ENCODE measurements around the gene RITA1. TPM values are rescaled to one million over a fixed set of nuclear protein-coding genes. Genes with fewer than 3 reads are reported as not detected.

RITA1 gene
- total RNA-seq, 1 donor from 2014 or later, result 17.9 TPM

DNA sequence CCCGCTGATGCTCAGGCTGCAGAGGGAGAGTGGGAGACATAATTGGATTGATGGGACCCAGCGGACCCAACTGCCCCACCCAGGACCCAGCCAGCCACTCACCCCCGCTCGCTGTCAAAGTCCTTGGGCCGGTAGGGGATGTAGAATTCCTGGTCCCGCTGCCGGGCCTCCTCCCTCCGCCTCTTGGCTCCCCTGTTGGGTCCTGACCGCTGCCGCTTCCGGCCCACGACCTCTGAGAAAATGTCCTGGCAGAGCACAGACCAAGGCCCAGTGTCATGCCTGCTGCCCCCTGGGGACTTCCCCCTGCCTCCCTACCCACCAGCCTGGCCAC is 22.5 kb upstream of the RITA1 start:
- Histone ChIP-seq H3K4me3 (no peak overlapping the region), H3K27ac (replicated peaks) (no peak overlapping the region), H3K27me3 (ENCODE audit: low read depth) (peaks cover 10% of the 10 kb centered on the region), H3K9me3 (replicated peaks) (no peaks in the 10 kb centered on the region), H3K4me1 (peaks cover 8% of the 10 kb centered on the region), H3K36me3 (peaks cover 100% of the 10 kb centered on the region)
- TF ChIP-seq, protein P1, sequence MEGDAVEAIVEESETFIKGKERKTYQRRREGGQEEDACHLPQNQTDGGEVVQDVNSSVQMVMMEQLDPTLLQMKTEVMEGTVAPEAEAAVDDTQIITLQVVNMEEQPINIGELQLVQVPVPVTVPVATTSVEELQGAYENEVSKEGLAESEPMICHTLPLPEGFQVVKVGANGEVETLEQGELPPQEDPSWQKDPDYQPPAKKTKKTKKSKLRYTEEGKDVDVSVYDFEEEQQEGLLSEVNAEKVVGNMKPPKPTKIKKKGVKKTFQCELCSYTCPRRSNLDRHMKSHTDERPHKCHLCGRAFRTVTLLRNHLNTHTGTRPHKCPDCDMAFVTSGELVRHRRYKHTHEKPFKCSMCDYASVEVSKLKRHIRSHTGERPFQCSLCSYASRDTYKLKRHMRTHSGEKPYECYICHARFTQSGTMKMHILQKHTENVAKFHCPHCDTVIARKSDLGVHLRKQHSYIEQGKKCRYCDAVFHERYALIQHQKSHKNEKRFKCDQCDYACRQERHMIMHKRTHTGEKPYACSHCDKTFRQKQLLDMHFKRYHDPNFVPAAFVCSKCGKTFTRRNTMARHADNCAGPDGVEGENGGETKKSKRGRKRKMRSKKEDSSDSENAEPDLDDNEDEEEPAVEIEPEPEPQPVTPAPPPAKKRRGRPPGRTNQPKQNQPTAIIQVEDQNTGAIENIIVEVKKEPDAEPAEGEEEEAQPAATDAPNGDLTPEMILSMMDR (IDR thresholded peaks at IDR 0.05; ENCODE audit: borderline replicate concordance), result no peak
- DNase-seq, result no peak
- intact Hi-C loops (cut with micrococcal nuclease), result no loop called here

DNA sequence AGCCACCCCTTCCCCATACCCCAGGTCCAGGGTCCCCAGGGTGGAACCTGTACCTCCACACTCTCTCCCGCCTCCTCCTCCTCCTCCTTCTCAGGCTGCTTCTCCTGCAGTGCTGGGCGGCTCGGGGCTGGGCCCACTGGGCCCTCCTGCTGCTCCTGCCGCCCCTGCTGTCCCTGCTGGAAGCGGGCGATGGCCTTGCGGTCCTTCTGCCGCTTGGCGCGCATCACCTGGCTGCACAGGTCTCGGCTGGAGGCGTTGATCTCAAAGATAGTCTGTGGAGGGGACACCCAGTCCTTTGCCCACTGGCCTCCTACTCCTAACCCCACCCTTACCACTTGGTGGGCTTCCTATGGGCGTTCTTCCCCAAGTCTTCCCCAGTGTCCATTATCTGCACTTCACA is 21.5 kb upstream of the RITA1 start:
- H3K36me3 ChIP-seq, result peaks cover 100% of the 10 kb centered on the region
- H3K4me3 ChIP-seq, result no peak overlapping the region
- TF ChIP-seq, protein P1 (IDR thresholded peaks at IDR 0.05; ENCODE audit: borderline replicate concordance), result no peak
- no peaks in the 10 kb centered on the region for H3K9me3 ChIP-seq (replicated peaks)
- H3K4me1 ChIP-seq, result peaks cover 8% of the 10 kb centered on the region
- no peak overlapping the region for H3K27ac ChIP-seq (replicated peaks)
- DNase-seq, result no peak
- intact Hi-C loops (cut with micrococcal nuclease), result no loop called here
- no peaks in the 10 kb centered on the region for H3K27me3 ChIP-seq (ENCODE audit: low read depth)

DNA sequence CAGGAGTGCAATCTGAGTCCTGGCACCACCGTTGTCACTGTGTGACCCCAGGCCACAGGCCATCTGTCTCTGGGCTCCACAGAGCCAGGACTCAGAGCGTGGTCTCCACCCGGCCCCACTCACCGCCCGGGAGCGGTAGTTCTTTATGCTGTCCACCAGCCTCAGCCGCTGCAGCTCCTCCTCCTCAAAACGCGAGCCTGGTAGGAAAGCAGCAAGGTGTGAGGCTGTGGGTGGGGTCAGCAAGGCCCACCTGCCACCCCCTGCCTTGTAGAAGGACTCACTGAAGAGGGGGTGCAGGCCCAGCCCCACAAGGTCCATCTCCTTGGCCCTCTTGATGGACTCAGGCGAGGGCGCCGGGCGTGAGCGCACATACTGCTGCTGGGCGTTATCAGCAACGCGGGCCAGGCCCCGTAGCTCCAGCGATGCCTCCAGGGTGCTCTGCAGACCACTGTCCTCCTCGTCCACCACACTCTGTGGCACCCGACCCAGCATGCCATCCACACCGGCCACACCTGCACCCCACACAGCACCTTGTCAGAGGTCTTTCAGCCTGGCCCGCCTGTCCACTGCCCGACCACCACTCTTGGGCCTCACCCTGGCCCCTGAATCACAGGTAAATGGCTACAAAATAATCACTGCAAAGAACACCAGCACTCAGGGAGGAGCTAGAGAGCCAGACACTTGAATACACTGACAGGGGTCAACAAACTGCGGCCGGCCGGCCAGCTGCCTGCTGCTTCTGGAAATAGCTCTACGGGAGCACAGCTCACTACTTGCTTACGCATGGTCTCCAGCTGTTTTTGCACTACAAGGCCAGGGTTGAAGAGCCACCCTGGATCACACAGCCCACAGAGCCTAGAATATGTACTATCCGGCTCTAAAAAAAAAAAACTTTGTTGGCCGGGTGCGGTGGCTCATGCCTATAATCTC is 19.7 kb upstream of the RITA1 start:
- TF ChIP-seq, protein P1 (IDR thresholded peaks at IDR 0.05; ENCODE audit: borderline replicate concordance), result no peak
- intact Hi-C loops (cut with micrococcal nuclease), result no loop called here
- no peak for DNase-seq
- H3K4me3 ChIP-seq, result no peak overlapping the region
- H3K27me3 ChIP-seq (ENCODE audit: low read depth), result no peaks in the 10 kb centered on the region
- peaks cover 100% of the 10 kb centered on the region for H3K36me3 ChIP-seq
- H3K4me1 ChIP-seq, result peaks cover 8% of the 10 kb centered on the region
- no peaks in the 10 kb centered on the region for H3K9me3 ChIP-seq (replicated peaks)
- H3K27ac ChIP-seq (replicated peaks), result no peak overlapping the region

DNA sequence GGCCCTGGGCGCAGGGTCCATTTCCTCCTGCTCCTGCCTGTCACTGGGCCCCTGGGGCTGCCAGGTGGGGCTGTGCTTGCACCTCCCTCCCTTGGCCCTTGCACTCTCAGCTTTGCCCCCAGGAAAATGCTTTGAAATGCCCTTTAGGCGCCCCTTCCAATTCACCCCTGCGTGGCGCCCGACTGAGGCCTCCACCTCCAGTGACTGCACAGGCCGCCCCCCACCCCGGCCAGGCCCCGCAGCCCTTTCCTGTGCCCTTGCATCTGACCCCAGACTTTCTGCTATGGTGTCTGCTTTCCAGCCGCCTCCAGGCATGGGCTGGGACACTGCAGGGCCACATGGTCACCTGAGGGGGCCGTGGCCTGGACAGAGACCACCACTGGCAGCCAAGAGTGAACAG is 17.7 kb upstream of the RITA1 start:
- DNase-seq, result no peak
- TF ChIP-seq, protein P1 (IDR thresholded peaks at IDR 0.05; ENCODE audit: borderline replicate concordance), result no peak
- H3K4me1 ChIP-seq, result no peaks in the 10 kb centered on the region
- intact Hi-C loops (cut with micrococcal nuclease), result no loop called here
- no peak overlapping the region for H3K27ac ChIP-seq (replicated peaks)
- peaks cover 100% of the 10 kb centered on the region for H3K36me3 ChIP-seq
- H3K27me3 ChIP-seq (ENCODE audit: low read depth), result no peaks in the 10 kb centered on the region
- no peak overlapping the region for H3K4me3 ChIP-seq
- H3K9me3 ChIP-seq (replicated peaks), result no peaks in the 10 kb centered on the region

DNA sequence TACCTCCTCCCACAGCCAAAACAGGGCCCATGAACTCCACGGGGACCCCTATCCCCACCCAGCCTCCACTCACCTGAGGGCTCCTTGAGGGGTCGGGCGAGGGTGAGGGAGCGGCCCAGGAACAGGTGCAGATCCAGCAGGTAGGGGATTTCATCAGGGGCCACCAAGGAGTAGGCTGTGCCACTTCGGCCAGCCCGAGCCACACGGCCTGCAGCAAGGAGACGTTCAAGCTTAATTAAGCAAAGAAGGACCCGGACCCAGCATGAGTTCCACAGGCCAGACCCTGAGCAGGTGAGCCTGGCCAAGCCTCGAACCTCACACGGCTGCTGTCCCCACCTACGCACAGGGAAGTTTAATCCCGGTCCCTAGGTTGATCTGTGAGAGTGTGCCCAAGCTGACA is 15.8 kb upstream of the RITA1 start:
- no peak for DNase-seq
- Histone ChIP-seq H3K27me3 (ENCODE audit: low read depth) (no peaks in the 10 kb centered on the region), H3K4me3 (no peak overlapping the region), H3K27ac (replicated peaks) (no peak overlapping the region), H3K36me3 (peaks cover 100% of the 10 kb centered on the region), H3K9me3 (replicated peaks) (no peaks in the 10 kb centered on the region), H3K4me1 (no peaks in the 10 kb centered on the region)
- TF ChIP-seq, protein P1 (IDR thresholded peaks at IDR 0.05; ENCODE audit: borderline replicate concordance), result no peak
- intact Hi-C loops (cut with micrococcal nuclease), result loop anchor here (10.0 kb wide), 1 partner anchor 125 kb away; no protein-coding TSS in a partner anchor

All from left ventricle myocardium inferior (tissue), 1 donor.